AG09309 (cell line): ENCODE data around the gene PHF2.

Experiments used
- DNase-seq: peaks from one replicate; pipeline ENCODE4 v3.0.0-alpha.2; 2010; ENCODE audit warnings: low read depth
- H3K4me3 ChIP-seq: 2 replicates; pipeline ENCODE4 v1.5.1; 2011; ENCODE audit warnings: mild to moderate bottlenecking, low read depth, low read length, moderate library complexity; ENCODE audit not compliant: control insufficient read depth
- CTCF ChIP-seq: IDR thresholded peaks from 2 replicates; pipeline ENCODE4 v1.5.1; 2011; ENCODE audit warnings: mild to moderate bottlenecking, low read depth, low read length, inconsistent platforms; ENCODE audit not compliant: insufficient read depth, control insufficient read depth; ENCODE audit errors: missing control alignments

PHF2 gene

GRCh38 chr9:93566408-93567270 is 9.7 kb upstream of the PHF2 start:
- peak; percentile 90 for TF ChIP-seq CTCF
- DNase-seq: peak; percentile 79
- peak overlapping the region; percentile 68 for H3K4me3 ChIP-seq

GRCh38 chr9:93567271-93567959 is 9.0 kb upstream of the PHF2 start:
- H3K4me3 ChIP-seq: peak overlapping the region; percentile 68
- no peak for DNase-seq
- TF ChIP-seq CTCF: no peak

- no peak for DNase-seq
- no peak for TF ChIP-seq CTCF
- no peak overlapping the region for H3K4me3 ChIP-seq
Measured at GRCh38 chr9:93568169-93568568, 8.2 kb upstream of the PHF2 start.

GRCh38 chr9:93569621-93570174 is 6.7 kb upstream of the PHF2 start:
- no peak overlapping the region for H3K4me3 ChIP-seq
- DNase-seq: no peak
- no peak for TF ChIP-seq CTCF

GRCh38 chr9:93572221-93572620 is 4.2 kb upstream of the PHF2 start:
- TF ChIP-seq CTCF: no peak
- H3K4me3 ChIP-seq: no peak overlapping the region
- DNase-seq: no peak

- DNase-seq: no peak
- TF ChIP-seq CTCF: no peak
- H3K4me3 ChIP-seq: no peak overlapping the region
Measured at GRCh38 chr9:93572636-93573515, 3.5 kb upstream of the PHF2 start.
